Spleen (tissue), 11 donors: ENCODE measurements around the gene CUEDC1. TPM values are rescaled to one million over a fixed set of nuclear protein-coding genes. Genes with fewer than 3 reads are reported as not detected.
A peak's percentile ranks its signal among the peaks of the same experiment; 100 is the strongest.

Source experiments
- DNase-seq: peaks from one replicate; pipeline ENCODE4 v3.0.0-alpha.2; 2020
- H3K27ac ChIP-seq, 8 donors: fragments of 200-600 bp; sonication (generic) in 7 of 8; 1 replicate in 4 of 8; 2 replicates in 4 of 8; pipeline versions ENCODE4 v1.5.0 to v1.8.0; 2016 to 2021; ENCODE audit warnings: inconsistent platforms in 4 of 8, mild to moderate bottlenecking in 4 of 8, moderate library complexity in 1 of 8
- H3K27me3 ChIP-seq, 7 donors: fragments of 200-600 bp; sonication (generic) in 6 of 7; replicated peaks in 1 of 7; 1 replicate in 4 of 7; 2 replicates in 3 of 7; pipeline versions ENCODE4 v1.5.0 to v1.8.0; 2016 to 2021; ENCODE audit warnings: inconsistent platforms in 3 of 7, mild to moderate bottlenecking in 1 of 7
- H3K36me3 ChIP-seq, 6 donors: fragments of 200-600 bp; sonication (generic) in 5 of 6; 1 replicate in 4 of 6; 2 replicates in 2 of 6; pipeline versions ENCODE4 v1.5.0 to v1.8.0; 2016 to 2021; ENCODE audit warnings: inconsistent platforms in 2 of 6
- H3K4me1 ChIP-seq, 6 donors: fragments of 200-600 bp; sonication (generic) in 5 of 6; 1 replicate in 3 of 6; 2 replicates in 3 of 6; pipeline versions ENCODE4 v1.5.0 to v1.8.0; 2016 to 2021; ENCODE audit warnings: inconsistent platforms in 3 of 6
- H3K4me3 ChIP-seq, 8 donors: fragments of 200-600 bp; sonication (generic) in 7 of 8; 1 replicate in 4 of 8; 2 replicates in 4 of 8; pipeline versions ENCODE4 v1.5.0 to v1.8.0; 2016 to 2021; ENCODE audit warnings: inconsistent platforms in 4 of 8, mild to moderate bottlenecking in 4 of 8, moderate library complexity in 2 of 8
- H3K9me3 ChIP-seq, 8 donors: fragments of 200-600 bp; sonication (generic) in 7 of 8; 1 replicate in 4 of 8; 2 replicates in 4 of 8; pipeline versions ENCODE4 v1.5.0 to v1.8.0; 2016 to 2021; ENCODE audit warnings: inconsistent platforms in 4 of 8
- POLR2A ChIP-seq, 3 donors: fragments of 450-650 bp; IDR thresholded peaks; one replicate each; pipeline ENCODE4 v1.5.1; 2017; ENCODE audit warnings: antibody characterized with exemption in 3 of 3, mild to moderate bottlenecking in 1 of 3
- POLR2AphosphoS5 ChIP-seq, 3 donors: sonication (generic); formaldehyde crosslinking; IDR thresholded peaks; one replicate each; pipeline ENCODE4 v1.5.1; 2017; ENCODE audit warnings: antibody characterized with exemption in 3 of 3
- WGBS, 5 donors: extraction: QIAGEN DNeasy Blood & Tissue Kit in 3 of 5; methylation state at CpG; one replicate each; pipeline versions ENCODE4 v1.1.5 to v1.1.7; 2013 to 2018; 5-methylcytosine and 5-hydroxymethylcytosine counted together
- intact Hi-C: fragments of 100-400 bp; cut with DNase I; formaldehyde crosslinking; loops from one replicate; pipeline ENCODE4 v1.15.0; 2023; ENCODE audit warnings: low total_unique reads
- polyA plus RNA-seq, 3 donors: library from polyadenylated mRNA; stranded (reverse); fragments of 200-250 nt; gene quantifications; one replicate each; pipeline ENCODE4 v1.2.1, GENCODE V29; 2013
- total RNA-seq, 7 donors: library from RNA; depleted of rRNA in 3 of 7; stranded (reverse); fragments of >200 nt in 3 of 7; fragmentation: NEBNext Ultra II Directional in 4 of 7; extraction: Animal tissue kit (Norgen Biotek cat#: 25700) in 4 of 7; gene quantifications; one replicate each; pipeline versions ENCODE4 v1.1.0 to v1.2.1, GENCODE V29; 2016 to 2021
- TF ChIP-seq, protein P1 (sequence below), 11 experiments: fragments of 200-600 bp in 7 of 11; fragments of 450-650 bp in 4 of 11; sonication (generic) in 4 of 11; IDR thresholded peaks in 8 of 11; conservative IDR thresholded peaks in 3 of 11; 1 replicate in 7 of 11; 2 replicates in 4 of 11; pipeline versions ENCODE4 v1.4.0 to v1.8.0; 2016 to 2021; ENCODE audit warnings: antibody characterized with exemption in 11 of 11, inconsistent platforms in 4 of 11, mild to moderate bottlenecking in 1 of 11
- donor health status: healthy with polysubstance abuse.
- donor health status: DM: no; HTN: no; CAD: no; lungs with moderate emphysema.
- donor health status: DM: no; HTN: no; CAD: no.
- donor health status: Bipolar disorder and iron deficiency.
- donor health status: healthy.
- donor health status: DM: no; HTN: no; CAD: no.
- donor health status: DM: yes; HTN: yes; CAD: no.

CUEDC1 gene
- total and polyA plus RNA-seq, 10 donors: 5.4 to 23.5 (median 15.6) TPM

- no peak for DNase-seq
- Histone ChIP-seq H3K27ac (no peak overlapping the region), H3K4me3 (no peak overlapping the region), H3K9me3 (no peaks in the 10 kb centered on the region), H3K36me3 (peaks cover 0 to 27% (median 0%) of the 10 kb centered on the region in 6 donors), H3K4me1 (peaks cover 2 to 25% (median 13%) of the 10 kb centered on the region in 6 donors), H3K27me3 (no peaks in the 10 kb centered on the region)
- whole genome bisulfite sequencing, 5 donors: 89 to 96% (median 93%) methylated on average over 49 to 67 of the region's 67 CpGs
- intact Hi-C loops: no loop called here
- TF ChIP-seq POLR2A (IDR thresholded peaks at IDR 0.05) (no peak), POLR2AphosphoS5 (IDR thresholded peaks at IDR 0.05) (no peak)
- TF ChIP-seq, protein P1, sequence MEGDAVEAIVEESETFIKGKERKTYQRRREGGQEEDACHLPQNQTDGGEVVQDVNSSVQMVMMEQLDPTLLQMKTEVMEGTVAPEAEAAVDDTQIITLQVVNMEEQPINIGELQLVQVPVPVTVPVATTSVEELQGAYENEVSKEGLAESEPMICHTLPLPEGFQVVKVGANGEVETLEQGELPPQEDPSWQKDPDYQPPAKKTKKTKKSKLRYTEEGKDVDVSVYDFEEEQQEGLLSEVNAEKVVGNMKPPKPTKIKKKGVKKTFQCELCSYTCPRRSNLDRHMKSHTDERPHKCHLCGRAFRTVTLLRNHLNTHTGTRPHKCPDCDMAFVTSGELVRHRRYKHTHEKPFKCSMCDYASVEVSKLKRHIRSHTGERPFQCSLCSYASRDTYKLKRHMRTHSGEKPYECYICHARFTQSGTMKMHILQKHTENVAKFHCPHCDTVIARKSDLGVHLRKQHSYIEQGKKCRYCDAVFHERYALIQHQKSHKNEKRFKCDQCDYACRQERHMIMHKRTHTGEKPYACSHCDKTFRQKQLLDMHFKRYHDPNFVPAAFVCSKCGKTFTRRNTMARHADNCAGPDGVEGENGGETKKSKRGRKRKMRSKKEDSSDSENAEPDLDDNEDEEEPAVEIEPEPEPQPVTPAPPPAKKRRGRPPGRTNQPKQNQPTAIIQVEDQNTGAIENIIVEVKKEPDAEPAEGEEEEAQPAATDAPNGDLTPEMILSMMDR (IDR thresholded peaks at IDR 0.05 in 8 of 11, conservative IDR thresholded peaks at IDR 0.05 in 3 of 11): no peak
These were observed 69.9 kb downstream of the CUEDC1 start for GRCh38 chr17:57885148-57885915.

GRCh38 chr17:57881783-57882351 lies 73.3 kb downstream of the CUEDC1 start:
- WGBS, 5 donors: 65 to 89% (median 75%) methylated on average over 5 to 9 of the region's 9 CpGs
- intact Hi-C loops: no loop called here
- H3K36me3 ChIP-seq: peaks cover 0 to 52% (median 0%) of the 10 kb centered on the region in 6 donors
- no peak overlapping the region for H3K4me3 ChIP-seq
- H3K27me3 ChIP-seq: no peaks in the 10 kb centered on the region
- TF ChIP-seq POLR2A (IDR thresholded peaks at IDR 0.05): no peak
- TF ChIP-seq POLR2AphosphoS5 (IDR thresholded peaks at IDR 0.05): no peak
- TF ChIP-seq, protein P1 (IDR thresholded peaks at IDR 0.05 in 8 of 11, conservative IDR thresholded peaks at IDR 0.05 in 3 of 11): no peak
- no peak for DNase-seq
- H3K9me3 ChIP-seq: no peaks in the 10 kb centered on the region
- H3K4me1 ChIP-seq: peaks cover 0 to 15% (median 0%) of the 10 kb centered on the region in 6 donors
- H3K27ac ChIP-seq: peak overlapping the region in 5 of 8 donors; percentile 10 to 50 (median 16)

- H3K9me3 ChIP-seq: no peaks in the 10 kb centered on the region
- no peak overlapping the region for H3K4me3 ChIP-seq
- WGBS, 5 donors: 76 to 91% (median 87%) methylated on average over 8 of the region's 8 CpGs
- peak overlapping the region in 5 of 8 donors; percentile 10 to 50 (median 16) for H3K27ac ChIP-seq
- no peaks in the 10 kb centered on the region for H3K27me3 ChIP-seq
- no peak for DNase-seq
- H3K36me3 ChIP-seq: peaks cover 0 to 57% (median 0%) of the 10 kb centered on the region in 6 donors
- intact Hi-C loops: no loop called here
- peaks cover 0 to 20% (median 0%) of the 10 kb centered on the region in 6 donors for H3K4me1 ChIP-seq
- TF ChIP-seq, protein P1 (IDR thresholded peaks at IDR 0.05 in 8 of 11, conservative IDR thresholded peaks at IDR 0.05 in 3 of 11): no peak
- no peak for TF ChIP-seq POLR2A (IDR thresholded peaks at IDR 0.05)
- TF ChIP-seq POLR2AphosphoS5 (IDR thresholded peaks at IDR 0.05): no peak
These were observed 74.1 kb downstream of the CUEDC1 start for GRCh38 chr17:57881143-57881542.

- TF ChIP-seq POLR2AphosphoS5 (IDR thresholded peaks at IDR 0.05) (no peak), POLR2A (IDR thresholded peaks at IDR 0.05) (no peak)
- TF ChIP-seq, protein P1 (IDR thresholded peaks at IDR 0.05 in 8 of 11, conservative IDR thresholded peaks at IDR 0.05 in 3 of 11): no peak
- intact Hi-C loops: no loop called here
- WGBS, 5 donors: 73 to 86% (median 82%) methylated on average over 8 of the region's 8 CpGs
- Histone ChIP-seq H3K4me3 (no peak overlapping the region), H3K9me3 (no peaks in the 10 kb centered on the region), H3K27me3 (peaks cover 0 to 11% (median 0%) of the 10 kb centered on the region in 7 donors), H3K27ac (peak overlapping the region in 1 of 8 donors; percentile 50), H3K36me3 (peaks cover 0 to 52% (median 0%) of the 10 kb centered on the region in 6 donors), H3K4me1 (peaks cover under 1 to 31% (median 8%) of the 10 kb centered on the region in 6 donors)
- no peak for DNase-seq
These were observed 75.1 kb downstream of the CUEDC1 start for GRCh38 chr17:57880086-57880456.
